ENCODE data around the gene PRAMEF17.
"Not testable (repeated sequence)": the region's sequence is repeated elsewhere in the genome, so short reads cannot be mapped to it uniquely, and the experiment has no call there.

PRAMEF17 gene, protein sequence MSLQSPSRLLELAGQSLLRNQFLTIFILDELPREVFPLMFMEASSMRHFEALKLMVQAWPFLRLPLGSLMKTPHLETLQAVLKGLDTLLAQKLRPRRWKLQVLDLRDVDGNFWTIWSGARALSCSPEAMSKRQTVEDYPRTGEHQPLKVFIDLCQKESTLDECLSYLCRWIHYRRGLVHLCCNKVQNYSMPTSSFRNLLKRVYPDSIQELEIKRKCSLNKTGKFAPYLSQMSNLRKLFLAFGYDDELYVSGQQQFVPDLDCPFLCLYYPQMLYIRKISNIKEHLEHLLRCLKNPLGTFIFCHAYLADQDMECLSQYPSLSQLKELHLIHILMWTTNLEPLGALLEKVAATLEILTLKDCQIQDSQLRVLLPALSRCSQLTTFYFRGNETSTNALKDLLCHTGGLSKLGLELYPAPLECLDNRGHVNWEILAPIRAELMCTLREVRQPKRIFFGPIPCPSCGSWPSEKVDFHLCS

GRCh38 chr1:13389332-13389731 is at the start of gene PRAMEF17:
Gene PRAMEF17, plus strand, starts transcription at chr1:13389632. Its CDS starts 26 bp downstream, at chr1:13389658.
- DNase-seq: not testable (repeated sequence)

GRCh38 chr1:13342496-13342895 is 46.9 kb upstream of the PRAMEF17 start:
- DNase-seq: not testable (repeated sequence)

DNA sequence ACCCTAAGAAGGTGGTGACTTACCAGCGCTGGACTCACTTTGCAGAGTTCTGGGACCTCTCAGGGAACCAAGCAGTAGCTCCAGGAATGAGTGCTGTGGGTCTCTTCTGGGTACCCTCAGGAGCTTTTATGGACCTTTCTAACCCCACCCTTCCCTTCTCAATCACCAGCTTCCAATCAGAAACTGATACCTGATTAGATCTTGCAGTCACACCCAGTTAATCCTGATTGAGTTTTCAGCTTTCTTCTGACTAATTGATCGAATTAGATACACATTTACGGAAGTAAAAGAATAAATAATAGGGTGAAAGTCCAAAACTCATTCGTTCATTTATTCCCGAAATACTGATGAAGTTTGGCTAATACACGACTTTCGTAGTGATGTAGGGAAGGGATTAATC is 42.4 kb upstream of the PRAMEF17 start, which contains the start of gene PRAMEF14:
PRAMEF14 (minus strand) TSS at position 101 of the 400 bp plus-strand sequence. CDS start 1,820 bp downstream, outside the sequence.
- not testable (repeated sequence) for DNase-seq

DNA sequence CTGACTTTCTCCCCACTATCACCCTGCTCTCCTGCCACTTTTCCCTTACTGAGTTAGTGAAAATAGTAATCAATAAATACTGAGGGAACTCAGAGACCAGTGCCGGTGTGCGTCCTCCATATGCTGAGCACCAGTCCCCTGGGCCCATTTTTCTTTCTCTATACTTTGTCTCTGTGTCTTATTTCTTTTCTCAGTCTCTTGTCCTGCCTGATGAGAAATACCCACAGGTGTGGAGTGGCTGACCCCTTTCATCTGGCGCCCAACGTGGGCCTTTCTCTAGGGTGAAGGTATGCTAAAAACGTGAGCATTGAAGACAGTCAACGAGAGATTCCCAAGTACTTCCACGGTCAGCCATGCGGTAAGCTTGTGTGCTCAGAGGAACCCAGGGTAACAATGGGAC is 36.0 kb upstream of the PRAMEF17 start:
- not testable (repeated sequence) for DNase-seq

GRCh38 chr1:13354475-13354874 is 35.0 kb upstream of the PRAMEF17 start:
- not testable (repeated sequence) for DNase-seq

DNA sequence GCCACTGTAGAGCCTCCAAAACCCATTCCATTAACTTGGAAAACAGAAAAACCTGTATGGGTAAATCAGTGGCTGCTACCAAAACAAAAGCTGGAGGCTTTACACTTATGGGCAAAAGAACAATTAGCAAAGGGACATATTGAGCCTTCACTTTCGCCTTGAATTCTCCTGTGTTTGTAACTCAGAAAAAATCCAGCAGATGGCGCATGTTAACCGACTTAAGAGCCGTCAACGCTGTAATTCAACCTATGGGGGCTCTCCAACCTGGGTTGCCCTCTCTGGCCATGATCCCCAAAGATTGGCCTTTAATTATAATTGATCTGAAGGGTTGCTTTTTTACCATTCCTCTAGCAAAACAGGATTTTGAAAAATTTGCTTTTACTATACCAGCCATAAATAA is 32.7 kb upstream of the PRAMEF17 start:
- DNase-seq: not testable (repeated sequence)

- not testable (repeated sequence) for DNase-seq
Measured at GRCh38 chr1:13362364-13362763, 27.1 kb upstream of the PRAMEF17 start.

DNA sequence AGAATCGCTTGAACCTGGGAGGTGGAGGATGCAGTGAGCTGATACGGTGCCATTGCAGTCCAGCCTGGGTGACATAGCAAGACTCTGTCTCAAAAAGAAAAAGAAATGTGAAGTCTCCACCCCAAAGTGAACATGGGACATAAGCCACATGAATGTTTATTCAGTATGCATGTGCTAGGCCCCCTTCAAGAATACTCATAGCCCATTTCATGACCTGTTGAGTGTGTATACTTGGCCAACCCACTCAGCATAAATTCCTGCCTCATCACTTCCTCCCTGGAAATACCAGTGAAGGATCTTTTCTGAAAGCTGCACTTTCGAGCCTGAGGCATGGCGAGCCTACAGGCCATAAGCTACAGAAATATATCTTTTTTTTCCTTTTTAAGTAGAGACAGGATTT is 24.5 kb upstream of the PRAMEF17 start:
- not testable (repeated sequence) for DNase-seq

GRCh38 chr1:13366536-13366935 is 22.9 kb upstream of the PRAMEF17 start:
- not testable (repeated sequence) for DNase-seq

- DNase-seq: not testable (repeated sequence)
Measured at GRCh38 chr1:13368544-13368943, 20.9 kb upstream of the PRAMEF17 start.

GRCh38 chr1:13378983-13379382 is 10.4 kb upstream of the PRAMEF17 start:
- not testable (repeated sequence) for DNase-seq

DNA sequence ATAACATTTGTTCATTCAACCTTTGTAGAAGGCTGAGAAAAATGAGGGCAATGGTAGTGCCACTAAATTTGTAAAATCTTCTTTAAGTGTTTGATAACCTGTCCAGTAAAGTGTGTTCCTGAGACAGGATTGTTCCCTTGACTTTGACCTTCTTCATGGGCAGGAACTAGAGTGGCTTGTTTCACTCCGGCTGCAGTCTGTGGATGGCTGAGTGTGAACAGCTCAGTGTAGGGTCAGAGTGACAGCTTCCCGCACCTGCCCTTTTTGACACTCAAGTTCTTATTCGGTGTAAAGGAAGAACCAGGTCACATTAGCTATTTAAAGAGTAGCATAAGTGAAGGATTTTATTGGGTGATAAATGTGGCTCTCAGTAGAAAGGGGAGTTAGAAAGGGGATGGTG is 9.1 kb upstream of the PRAMEF17 start:
- DNase-seq: not testable (repeated sequence)

DNA sequence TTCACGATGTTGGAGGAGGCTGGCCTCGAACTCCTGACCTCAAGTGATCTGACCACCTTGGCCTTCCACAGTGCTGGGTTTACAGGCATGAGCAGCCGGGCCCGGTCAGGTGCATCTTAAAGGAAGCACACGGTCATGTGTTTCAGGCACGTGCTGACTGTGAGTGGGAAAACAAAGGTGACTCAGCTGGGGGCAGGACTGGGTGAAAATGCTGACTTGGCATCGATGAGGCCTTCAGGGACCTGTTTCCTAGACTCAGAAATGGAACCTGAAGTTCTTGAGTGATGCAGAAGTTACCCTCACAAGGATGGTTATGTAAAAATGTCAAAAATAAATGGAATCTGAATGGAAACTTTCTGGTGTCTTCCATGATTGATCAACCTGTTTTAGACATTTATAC is 3.6 kb downstream of the PRAMEF17 start:
- not testable (repeated sequence) for DNase-seq

GRCh38 chr1:13394761-13395160 is 5.3 kb downstream of the PRAMEF17 start:
- DNase-seq: not testable (repeated sequence)

- not testable (repeated sequence) for DNase-seq
Measured at GRCh38 chr1:13395311-13395710, 5.9 kb downstream of the PRAMEF17 start.

DNA sequence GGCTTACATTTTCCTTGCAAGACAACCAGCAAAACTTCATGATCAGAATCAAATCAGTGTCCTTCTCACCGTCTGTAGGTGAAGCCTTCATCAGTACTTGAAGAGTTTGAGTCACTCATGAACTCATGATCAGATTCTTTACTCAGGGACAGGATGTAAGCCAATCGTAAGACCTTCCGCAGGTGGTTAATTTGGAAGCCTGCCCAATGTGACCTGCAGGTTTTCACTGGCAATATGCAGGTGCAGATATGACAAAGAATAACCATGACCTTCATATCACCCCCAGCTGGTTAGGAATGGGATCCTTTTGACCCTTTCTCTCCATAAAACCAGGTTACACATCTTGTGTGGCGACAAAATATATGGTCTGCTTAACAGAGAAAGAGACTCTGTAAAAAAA is 18.4 kb downstream of the PRAMEF17 start:
- no peak for DNase-seq

DNA sequence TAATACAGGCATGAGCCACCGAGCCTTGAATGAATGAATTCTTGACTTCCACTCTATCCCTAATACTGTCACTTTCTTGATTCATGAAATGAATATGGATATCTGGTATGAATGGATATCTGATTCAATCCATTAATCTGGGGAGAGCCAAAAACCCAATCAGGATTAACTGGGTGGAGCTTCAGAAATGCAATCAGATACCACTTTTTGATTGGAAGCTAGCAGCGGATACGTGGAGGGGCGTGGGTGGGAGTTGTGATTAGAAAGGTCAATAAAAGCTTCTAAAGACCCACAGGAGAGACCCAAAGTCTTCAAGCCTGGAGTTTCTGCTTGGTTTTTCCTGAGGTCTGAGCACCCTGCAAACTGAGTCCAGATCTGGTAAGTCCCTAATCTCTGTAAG is 20.7 kb downstream of the PRAMEF17 start, which contains the start of gene PRAMEF20:
PRAMEF20 (plus strand) TSS at position 301 of the 400 bp plus-strand sequence. CDS start 5,905 bp downstream, outside the sequence.
- DNase-seq: not testable (repeated sequence)

DNA sequence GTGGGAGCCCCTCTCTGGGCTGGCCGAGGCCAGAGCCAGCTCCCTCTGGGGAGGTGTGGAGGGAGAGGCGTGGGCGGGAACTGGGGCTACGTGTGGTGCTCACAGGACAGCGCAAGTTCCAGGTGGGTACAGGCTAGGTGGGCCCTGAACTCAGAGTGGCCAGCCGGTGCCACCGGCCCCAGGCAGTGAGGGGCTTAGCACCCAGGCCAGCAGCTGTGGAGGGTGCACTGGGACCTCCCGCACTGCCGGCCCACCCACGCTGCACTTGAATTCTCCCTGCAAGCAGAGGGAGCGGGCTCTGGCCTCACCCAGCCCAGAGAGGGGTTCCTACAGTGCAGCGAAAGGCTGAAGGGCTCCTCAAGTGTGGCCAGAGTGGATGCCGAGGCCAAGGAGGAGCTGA is 41.1 kb downstream of the PRAMEF17 start:
- DNase-seq: no peak

GRCh38 chr1:13432251-13432650 is 42.8 kb downstream of the PRAMEF17 start:
- DNase-seq: no peak

GRCh38 chr1:13433694-13434358 is 44.4 kb downstream of the PRAMEF17 start:
- not testable (repeated sequence) for DNase-seq

GRCh38 chr1:13435458-13435857 is 46.0 kb downstream of the PRAMEF17 start:
- DNase-seq: no peak

DNA sequence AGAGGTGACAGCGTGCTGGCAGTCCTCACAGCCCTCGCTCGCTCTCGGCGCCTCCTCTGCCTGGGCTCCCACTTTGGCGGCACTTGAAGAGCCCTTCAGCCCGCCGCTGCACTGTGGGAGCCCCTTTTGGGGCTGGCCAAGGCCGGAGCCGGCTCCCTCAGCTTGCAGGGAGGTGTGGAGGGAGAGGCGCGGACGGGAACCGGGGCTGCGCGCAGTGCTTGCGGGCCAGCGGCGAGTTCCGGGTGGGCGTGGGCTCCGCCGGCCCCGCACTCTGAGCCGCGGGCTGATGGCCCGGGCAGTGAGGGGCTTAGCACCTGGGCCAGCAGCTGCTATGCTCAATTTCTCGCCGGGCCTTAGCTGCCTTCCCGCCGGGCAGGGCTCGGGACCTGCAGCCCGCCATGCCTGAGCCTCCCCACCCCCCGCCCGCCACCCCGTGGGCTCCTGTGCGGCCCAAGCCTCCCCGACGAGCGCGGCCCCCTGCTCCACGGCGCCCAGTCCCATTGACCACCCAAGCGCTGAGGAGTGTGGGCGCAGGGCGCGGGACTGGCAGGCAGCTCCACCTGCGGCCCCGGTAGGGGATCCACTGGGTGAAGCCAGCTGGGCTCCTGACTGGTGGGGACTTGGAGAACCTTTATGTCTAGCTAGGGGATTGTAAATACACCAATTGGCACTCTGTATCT is 49.8 kb downstream of the PRAMEF17 start:
- DNase-seq: not testable (repeated sequence)

Data from activated T-cell treated with anti-CD3 and anti-CD28 coated beads for 4 hours (primary cell).